Fibroblast of villous mesenchyme (primary cell): Measurements from ENCODE around the gene GXYLT2. TPM values are rescaled to one million over a fixed set of nuclear protein-coding genes. Genes with fewer than 3 reads are reported as not detected.
A peak's percentile ranks its signal among the peaks of the same experiment; 100 is the strongest.
"Not testable (repeated sequence)": the region's sequence is repeated elsewhere in the genome, so short reads cannot be mapped to it uniquely, and the experiment has no call there.

Source experiments
- DNase-seq: peaks from one replicate; pipeline ENCODE4 v3.0.0-alpha.2; 2010; ENCODE audit warnings: low read depth
- H3K4me3 ChIP-seq: 2 replicates; pipeline ENCODE4 v1.5.1; 2011; ENCODE audit warnings: low read depth, mild to moderate bottlenecking, low read length
- CTCF ChIP-seq: IDR thresholded peaks from 2 replicates; pipeline ENCODE4 v1.5.1; 2012; ENCODE audit warnings: low read depth, mild to moderate bottlenecking, low read length; ENCODE audit not compliant: insufficient read depth
- total RNA-seq: library from RNA; depleted of rRNA; stranded (reverse); fragments of >200 nt; gene quantifications from 2 replicates; pipeline ENCODE4 v1.2.3, GENCODE V29; 2012

GXYLT2 gene
- total RNA-seq, 1 donor, result 18.1 TPM

- no peak for DNase-seq
- no peak for TF ChIP-seq CTCF
Measured at GRCh38 chr3:72995337-72995736, 107.5 kb downstream of the GXYLT2 start.

GRCh38 chr3:72996121-72996472 lies 108.3 kb downstream of the GXYLT2 start:
- DNase-seq, result no peak
- no peak for TF ChIP-seq CTCF
- peak overlapping the region; percentile 78 for H3K4me3 ChIP-seq

More at GRCh38 chr3:72995337-72995736, 107.5 kb downstream of the GXYLT2 start:
- no peak overlapping the region for H3K4me3 ChIP-seq

GRCh38 chr3:72996473-72997333 lies 108.9 kb downstream of the GXYLT2 start, which contains the start of gene PPP4R2:
Gene PPP4R2, plus strand, starts transcription at chr3:72996811. Its CDS starts 227 bp downstream, at chr3:72997038.
- DNase-seq, result peak; percentile 87
- peak within 1 kb of the TSS; percentile 78 for H3K4me3 ChIP-seq
- TF ChIP-seq CTCF, result no peak

GRCh38 chr3:72997421-72997961 lies 109.6 kb downstream of the GXYLT2 start:
- peak; percentile 52 for TF ChIP-seq CTCF
- DNase-seq, result peak; percentile 74
- peak overlapping the region; percentile 78 for H3K4me3 ChIP-seq

- H3K4me3 ChIP-seq, result peak overlapping the region; percentile 78
- no peak for TF ChIP-seq CTCF
- DNase-seq, result peak; percentile 51
Measured at GRCh38 chr3:72998466-72998865, 110.6 kb downstream of the GXYLT2 start.

- peak; percentile 21 for DNase-seq
- peak overlapping the region; percentile 78 for H3K4me3 ChIP-seq
Measured at GRCh38 chr3:72999951-73000350, 112.1 kb downstream of the GXYLT2 start.

GRCh38 chr3:73003050-73003449 lies 115.2 kb downstream of the GXYLT2 start:
- not testable (repeated sequence) for DNase-seq, H3K4me3 ChIP-seq

More at GRCh38 chr3:72999951-73000350, 112.1 kb downstream of the GXYLT2 start:
- TF ChIP-seq CTCF, result no peak
